Measurements from ENCODE around the gene COLGALT1.

Gene COLGALT1

GRCh38 chr19:17570791-17571190 is 15.3 kb downstream of the COLGALT1 start:
- Histone ChIP-seq H3K36me3 (ENCODE audit: control insufficient read depth, insufficient read depth, low read length) (no peaks in the 10 kb centered on the region), H3K27ac (no peak overlapping the region), H3K9me3 (ENCODE audit: control insufficient read depth, low read length) (no peaks in the 10 kb centered on the region), H3K4me1 (no peaks in the 10 kb centered on the region), H3K4me2 (ENCODE audit: low read length) (no peak overlapping the region), H3K9ac (no peak overlapping the region), H3K4me3 (ENCODE audit: low read depth, low read length) (no peak overlapping the region), H2AFZ (no peak overlapping the region), H3K27me3 (ENCODE audit: control insufficient read depth, insufficient read depth, low read length) (no peaks in the 10 kb centered on the region), H3K79me2 (no peaks in the 10 kb centered on the region)
- no peak for TF ChIP-seq CTCF (IDR thresholded peaks at IDR 0.05)

- Histone ChIP-seq H3K27ac (no peak overlapping the region), H3K27me3 (ENCODE audit: control insufficient read depth, insufficient read depth, low read length) (no peaks in the 10 kb centered on the region), H3K4me2 (ENCODE audit: low read length) (no peak overlapping the region), H3K9me3 (ENCODE audit: control insufficient read depth, low read length) (no peaks in the 10 kb centered on the region), H3K4me1 (no peaks in the 10 kb centered on the region), H3K9ac (no peak overlapping the region), H3K36me3 (ENCODE audit: control insufficient read depth, insufficient read depth, low read length) (no peaks in the 10 kb centered on the region), H2AFZ (no peak overlapping the region), H3K4me3 (ENCODE audit: low read depth, low read length) (no peak overlapping the region), H3K79me2 (peaks cover 4% of the 10 kb centered on the region)
- no peak for TF ChIP-seq CTCF (IDR thresholded peaks at IDR 0.05)
These were observed 17.2 kb downstream of the COLGALT1 start for GRCh38 chr19:17572638-17573037.

- no peak overlapping the region for H3K4me2 ChIP-seq (ENCODE audit: low read length)
- no peaks in the 10 kb centered on the region for H3K9me3 ChIP-seq (ENCODE audit: control insufficient read depth, low read length)
- no peaks in the 10 kb centered on the region for H3K36me3 ChIP-seq (ENCODE audit: control insufficient read depth, insufficient read depth, low read length)
- H3K9ac ChIP-seq = no peak overlapping the region
- no peaks in the 10 kb centered on the region for H3K4me1 ChIP-seq
- no peaks in the 10 kb centered on the region for H3K27me3 ChIP-seq (ENCODE audit: control insufficient read depth, insufficient read depth, low read length)
- H3K4me3 ChIP-seq (ENCODE audit: low read depth, low read length) = no peak overlapping the region
- no peak for TF ChIP-seq CTCF (IDR thresholded peaks at IDR 0.05)
- H2AFZ ChIP-seq = no peak overlapping the region
- peaks cover 4% of the 10 kb centered on the region for H3K79me2 ChIP-seq
- H3K27ac ChIP-seq = no peak overlapping the region
These were observed 20.7 kb downstream of the COLGALT1 start for GRCh38 chr19:17575871-17576757.

- peaks cover 4% of the 10 kb centered on the region for H3K79me2 ChIP-seq
- no peaks in the 10 kb centered on the region for H3K27me3 ChIP-seq (ENCODE audit: control insufficient read depth, insufficient read depth, low read length)
- H3K4me1 ChIP-seq = no peaks in the 10 kb centered on the region
- no peak overlapping the region for H3K4me3 ChIP-seq (ENCODE audit: low read depth, low read length)
- no peak overlapping the region for H3K4me2 ChIP-seq (ENCODE audit: low read length)
- H2AFZ ChIP-seq = no peak overlapping the region
- TF ChIP-seq CTCF (IDR thresholded peaks at IDR 0.05) = no peak
- no peak overlapping the region for H3K27ac ChIP-seq
- H3K9ac ChIP-seq = no peak overlapping the region
- no peaks in the 10 kb centered on the region for H3K36me3 ChIP-seq (ENCODE audit: control insufficient read depth, insufficient read depth, low read length)
- H3K9me3 ChIP-seq (ENCODE audit: control insufficient read depth, low read length) = no peaks in the 10 kb centered on the region
These were observed 21.5 kb downstream of the COLGALT1 start for GRCh38 chr19:17576758-17577456.

Data from parathyroid adenoma (tissue), 2 donors.